ENCODE measurements around the gene JMJD4. TPM values are rescaled to one million over a fixed set of nuclear protein-coding genes. Genes with fewer than 3 reads are reported as not detected.

Gene JMJD4
- total RNA-seq, 1 experiment from 2014 or later: 14.3 TPM

GRCh38 chr1:227726924-227727599, 8.0 kb downstream of the JMJD4 start:
- ChIA-PET CTCF (no interaction called here), POLR2A (no interaction called here), RAD21 (ENCODE audit: low non-redundant PET in 1 of 2, low total read pairs in 2 of 2, uncharacterized antibody in 2 of 2, unreplicated experiment in 2 of 2) (no interaction called here)
- TF ChIP-seq POLR2A (IDR thresholded peaks at IDR 0.05; ENCODE audit: borderline replicate concordance, extremely low read depth, insufficient read depth, insufficient read length) (no peak), ELF1 (IDR thresholded peaks at IDR 0.05; ENCODE audit: borderline replicate concordance, low read depth) (no peak), EZH2phosphoT487 (IDR thresholded peaks at IDR 0.05; ENCODE audit: borderline replicate concordance) (no peak), CEBPB (IDR thresholded peaks at IDR 0.05; ENCODE audit: low read depth) (no peak), REST (IDR thresholded peaks at IDR 0.05; ENCODE audit: low read depth) (no peak), ZBTB33 (IDR thresholded peaks at IDR 0.05; ENCODE audit: extremely low read depth, insufficient replicate concordance, low read length) (no peak), ZNF274 (IDR thresholded peaks at IDR 0.05; ENCODE audit: low read depth, low read length) (no peak), JUND (IDR thresholded peaks at IDR 0.05) (no peak), FOSL1 (IDR thresholded peaks at IDR 0.05; ENCODE audit: low read depth) (no peak), ATF3 (IDR thresholded peaks at IDR 0.05) (no peak), YY1 (IDR thresholded peaks at IDR 0.05; ENCODE audit: extremely low read depth, insufficient replicate concordance, low read depth, low read length) (no peak), RAD21 (IDR thresholded peaks at IDR 0.05; ENCODE audit: low read depth) (no peak), SRF (IDR thresholded peaks at IDR 0.05; ENCODE audit: low read depth) (no peak), EZH2 (IDR thresholded peaks at IDR 0.05) (no peak), EGR1 (IDR thresholded peaks at IDR 0.05; ENCODE audit: low read depth) (no peak), CBX3 (IDR thresholded peaks at IDR 0.05; ENCODE audit: low read depth) (no peak), CTCF (IDR thresholded peaks at IDR 0.05 in 2 of 3, conservative IDR thresholded peaks at IDR 0.05 in 1 of 3; ENCODE audit: borderline replicate concordance in 1 of 3, insufficient read depth in 1 of 3, low read depth in 2 of 3, low read length in 2 of 3) (no peak), SP1 (IDR thresholded peaks at IDR 0.05; ENCODE audit: low read depth) (no peak), TCF7L2 (IDR thresholded peaks at IDR 0.05; ENCODE audit: borderline replicate concordance, extremely low read depth, insufficient read depth, insufficient read length) (no peak)
- DNase-seq (ENCODE audit: low read depth, low spot score) (no peak), ATAC-seq (no peak)
- peak overlapping the region; percentile 89; the same call in 1 of the 2 replicates for H3K4me2 ChIP-seq (ENCODE audit: low read length)
- intact Hi-C loops (cut with micrococcal nuclease): loop anchor here (5.0 kb wide), 2 partner anchors 165 to 245 kb away; partner anchors contain the start of gene ZNF678
- no peak overlapping the region for H2AFZ ChIP-seq (ENCODE audit: low read depth, low read length, poor library complexity, severe bottlenecking)
- H3K9me2 ChIP-seq (ENCODE audit: insufficient read depth): no peaks in the 10 kb centered on the region
- H3K9me3 ChIP-seq (ENCODE audit: control insufficient read depth in 1 of 2, insufficient read depth in 1 of 2, low read depth in 1 of 2, low read length in 2 of 2): peaks cover under 1 to 4% of the 10 kb centered on the region in 2 experiments; a peak in 2 of 4 replicates
- no peak overlapping the region for H3K9ac ChIP-seq (ENCODE audit: low read length)
- no TSS peak for BruUV-seq (replicated peaks)
- H3K79me2 ChIP-seq (ENCODE audit: insufficient read depth, low read length): no peaks in the 10 kb centered on the region
- H3K27ac ChIP-seq (ENCODE audit: low read depth, low read length): no peak overlapping the region
- H3K4me1 ChIP-seq (ENCODE audit: control insufficient read depth in 1 of 2, insufficient read depth in 2 of 2, low read length in 2 of 2): peaks cover 8 to 33% of the 10 kb centered on the region in 2 experiments
- H4K20me1 ChIP-seq (ENCODE audit: insufficient read depth): no peaks in the 10 kb centered on the region
- H3K36me3 ChIP-seq (ENCODE audit: control insufficient read depth in 1 of 2, insufficient read depth in 2 of 2, low read length in 2 of 2): peaks cover 0 to 3% of the 10 kb centered on the region in 2 experiments; a peak in 2 of 4 replicates
- no peaks in the 10 kb centered on the region for H3K27me3 ChIP-seq (ENCODE audit: insufficient read depth, low read length)
- H3K4me3 ChIP-seq (replicated peaks in 1 of 2; ENCODE audit: low read depth in 1 of 2, low read length in 2 of 2): no peak overlapping the region
